ENCODE data around the gene CNTNAP4. TPM values are rescaled to one million over a fixed set of nuclear protein-coding genes. Genes with fewer than 3 reads are reported as not detected.

Gene CNTNAP4
- total RNA-seq, 1 donor from 2014 or later, result not detected

- DNase-seq (ENCODE audit: low read depth in 2 of 2), result no peak
Measured at GRCh38 chr16:76389126-76389525, 111.9 kb downstream of the CNTNAP4 start.

- DNase-seq (ENCODE audit: low read depth in 2 of 2), result no peak
Measured at GRCh38 chr16:76390476-76390875, 113.3 kb downstream of the CNTNAP4 start.

- DNase-seq (ENCODE audit: low read depth in 2 of 2), result no peak
Measured at GRCh38 chr16:76396977-76397376, 119.8 kb downstream of the CNTNAP4 start.

DNA sequence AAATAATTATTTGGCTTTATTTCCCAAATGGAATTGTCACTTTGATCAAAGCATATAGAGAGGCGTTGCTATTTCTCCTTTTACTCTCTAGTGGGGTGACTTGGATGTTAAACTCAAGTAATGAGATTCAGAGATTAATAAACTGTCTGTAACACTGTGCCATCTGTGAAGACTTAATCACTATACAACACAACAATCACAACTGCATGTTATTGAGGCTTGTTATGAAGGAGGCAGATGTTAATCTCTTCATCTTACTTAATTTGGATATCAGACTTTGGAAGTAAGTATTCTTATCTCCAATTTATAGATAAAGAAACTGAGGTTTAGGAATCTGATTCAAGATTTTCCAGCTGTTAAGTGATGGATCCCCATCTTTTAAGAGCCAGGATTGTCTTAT, 132.5 kb downstream of the CNTNAP4 start:
- no peak for DNase-seq (ENCODE audit: low read depth in 2 of 2)

GRCh38 chr16:76421571-76421970, 144.4 kb downstream of the CNTNAP4 start:
- DNase-seq (ENCODE audit: low read depth in 2 of 2), result no peak

- DNase-seq (ENCODE audit: low read depth in 2 of 2), result no peak
Measured at GRCh38 chr16:76428858-76429257, 151.7 kb downstream of the CNTNAP4 start.

GRCh38 chr16:76441391-76441790, 164.2 kb downstream of the CNTNAP4 start:
- DNase-seq (ENCODE audit: low read depth in 2 of 2), result no peak

DNA sequence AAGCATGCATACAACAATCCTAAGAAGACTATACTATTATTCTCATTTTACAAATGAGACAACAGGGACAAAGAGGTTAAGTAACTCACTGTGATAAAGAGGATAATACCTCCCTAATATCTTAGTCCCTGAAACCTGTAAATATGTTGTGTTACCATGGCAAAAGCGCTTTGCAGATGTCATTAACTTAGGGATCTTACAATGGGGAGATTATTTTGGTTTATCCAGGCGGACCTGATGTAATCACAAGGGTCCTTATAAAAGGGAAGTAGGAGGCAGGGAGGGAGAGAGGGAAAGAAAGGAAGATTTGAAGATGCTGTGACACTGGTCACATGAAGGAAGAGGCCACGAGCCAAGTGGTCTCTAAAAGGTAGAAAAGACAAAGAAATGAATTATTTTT, 164.7 kb downstream of the CNTNAP4 start:
- no peak for DNase-seq (ENCODE audit: low read depth in 2 of 2)

DNA sequence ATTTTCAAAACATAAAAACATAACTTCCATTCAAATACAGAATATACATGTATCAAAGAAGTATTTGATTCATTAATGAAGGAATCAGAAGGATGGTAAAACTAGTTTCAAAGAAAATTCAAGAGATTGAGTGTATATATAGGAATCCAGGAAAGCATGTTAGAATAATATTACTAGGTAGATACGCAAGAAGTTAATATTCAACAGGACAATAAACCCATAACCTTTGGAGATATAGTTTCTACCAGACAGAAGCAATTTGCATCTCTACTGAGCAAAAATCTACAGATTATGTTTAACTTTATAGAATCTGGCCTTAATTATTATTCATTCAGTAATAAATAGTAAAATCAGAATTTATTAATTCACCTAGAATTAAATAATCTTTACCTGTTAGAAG, 166.8 kb downstream of the CNTNAP4 start:
- DNase-seq (ENCODE audit: low read depth in 2 of 2), result no peak

- DNase-seq (ENCODE audit: low read depth in 2 of 2), result no peak
Measured at GRCh38 chr16:76444832-76445231, 167.6 kb downstream of the CNTNAP4 start.

GRCh38 chr16:76445815-76446214, 168.6 kb downstream of the CNTNAP4 start:
- no peak for DNase-seq (ENCODE audit: low read depth in 2 of 2)

DNA sequence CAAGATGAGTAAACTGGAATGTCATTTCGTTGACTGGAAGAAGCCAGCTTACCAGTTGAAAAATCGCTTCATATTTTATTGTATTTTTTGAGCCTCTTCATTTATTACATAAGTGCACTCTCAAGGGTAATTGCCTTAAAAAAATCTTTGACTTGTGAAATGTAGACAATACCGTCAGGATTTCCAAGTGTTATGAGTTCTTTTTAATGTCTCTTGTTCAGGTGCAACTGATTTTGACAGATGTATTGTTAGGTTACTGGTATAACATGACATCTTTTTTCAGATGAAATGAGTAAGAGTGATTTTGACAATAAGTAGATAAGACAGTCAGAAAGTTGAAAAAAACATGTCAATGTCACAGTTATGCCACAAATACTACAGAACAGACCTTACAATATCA, 169.1 kb downstream of the CNTNAP4 start:
- no peak for DNase-seq (ENCODE audit: low read depth in 2 of 2)

DNA sequence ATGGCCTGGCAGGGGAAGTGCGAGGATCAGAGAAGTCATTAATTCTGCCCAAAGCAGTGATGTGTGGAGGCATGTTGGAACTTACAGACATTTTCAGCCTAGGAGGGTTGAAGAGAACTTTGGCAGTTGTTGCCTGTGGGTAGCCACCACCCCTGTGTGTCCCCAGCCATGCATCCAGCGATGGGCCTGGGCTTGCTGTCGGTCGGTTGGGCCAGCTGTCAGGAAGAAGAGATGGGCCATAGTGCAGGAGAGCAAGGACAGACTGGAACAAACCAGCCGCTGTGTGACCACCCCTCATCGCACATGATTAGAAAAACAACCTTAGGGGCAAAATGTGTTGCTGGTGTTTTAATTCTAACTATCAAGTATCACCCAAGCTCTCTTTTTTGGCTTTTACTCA, 173.7 kb downstream of the CNTNAP4 start:
- no peak for DNase-seq (ENCODE audit: low read depth in 2 of 2)

DNA sequence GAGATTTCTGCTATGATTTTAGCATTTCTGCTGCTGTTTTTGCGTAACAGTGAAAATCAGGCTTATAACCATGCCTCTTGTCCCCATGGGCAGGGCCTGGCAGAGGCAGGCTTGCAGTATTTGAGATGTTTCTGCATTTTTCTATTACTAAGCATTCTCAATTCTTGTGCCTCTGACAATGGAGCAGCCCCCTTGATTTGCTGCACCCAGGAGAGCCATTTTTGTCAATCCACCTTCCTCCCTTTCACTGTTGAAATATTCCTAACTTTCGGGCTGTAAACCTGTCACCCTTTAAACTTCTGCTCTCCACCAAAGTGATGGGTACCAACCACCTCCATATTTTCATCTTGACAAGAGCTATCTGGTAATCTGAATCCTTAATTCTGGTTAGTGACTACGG, 178.1 kb downstream of the CNTNAP4 start:
- no peak for DNase-seq (ENCODE audit: low read depth in 2 of 2)

- DNase-seq (ENCODE audit: low read depth in 2 of 2), result no peak
Measured at GRCh38 chr16:76456016-76456415, 178.8 kb downstream of the CNTNAP4 start.

GRCh38 chr16:76459111-76459510, 181.9 kb downstream of the CNTNAP4 start:
- no peak for DNase-seq (ENCODE audit: low read depth in 2 of 2)

GRCh38 chr16:76461836-76462235, 184.6 kb downstream of the CNTNAP4 start:
- DNase-seq (ENCODE audit: low read depth in 2 of 2), result no peak

DNA sequence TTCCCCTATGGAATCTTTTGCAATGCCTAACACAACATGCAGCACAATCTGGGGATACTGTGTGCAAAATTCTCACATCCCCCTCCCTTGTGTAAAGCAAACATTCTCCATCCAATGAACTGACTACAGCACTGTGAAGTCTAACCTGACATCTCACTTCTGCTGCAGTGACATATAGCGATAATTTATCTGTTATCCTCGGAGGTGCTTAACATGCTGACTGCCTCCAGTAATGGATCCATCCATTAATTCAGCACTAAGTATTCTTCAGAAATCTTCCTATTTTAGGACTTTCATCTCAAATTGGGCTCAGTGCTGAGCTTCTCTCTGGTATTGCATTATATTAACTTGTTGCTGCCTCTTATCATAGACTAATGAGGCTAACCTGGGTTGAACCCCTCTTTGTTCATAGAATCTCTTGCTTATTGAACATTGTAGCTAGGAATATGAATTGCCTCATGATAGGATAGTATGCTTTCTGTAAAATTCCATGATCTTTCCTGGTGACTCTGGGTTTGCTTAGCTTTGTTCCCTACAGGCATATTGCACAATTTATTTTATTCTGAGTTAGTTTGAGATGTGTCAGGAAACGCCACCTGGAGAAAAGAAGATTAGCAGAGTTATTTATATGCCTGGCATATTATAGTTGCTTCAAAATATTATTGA, 187.9 kb downstream of the CNTNAP4 start:
- DNase-seq (ENCODE audit: low read depth in 2 of 2), result no peak

DNA sequence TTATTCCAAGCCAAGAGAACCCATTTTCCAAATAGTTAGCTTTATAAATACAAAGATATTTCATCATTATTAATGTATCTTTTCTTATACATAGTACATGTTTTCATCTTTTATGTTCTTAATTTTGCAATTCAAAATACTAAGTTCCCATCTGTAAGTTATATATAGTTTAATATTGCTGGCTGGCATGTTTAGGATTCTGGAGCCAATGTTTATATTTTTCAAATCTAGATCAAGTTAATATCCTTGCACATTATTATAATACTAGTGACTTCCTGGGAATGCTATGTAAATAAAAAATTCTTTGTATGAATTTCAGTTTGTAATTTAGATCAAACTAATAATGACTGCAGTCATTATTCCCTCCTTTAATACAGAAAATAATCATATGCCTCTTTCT, 189.7 kb downstream of the CNTNAP4 start:
- no peak for DNase-seq (ENCODE audit: low read depth in 2 of 2)

- no peak for DNase-seq (ENCODE audit: low read depth in 2 of 2)
Measured at GRCh38 chr16:76474048-76474447, 196.8 kb downstream of the CNTNAP4 start.

GRCh38 chr16:76478105-76478504, 200.9 kb downstream of the CNTNAP4 start:
- no peak for DNase-seq (ENCODE audit: low read depth in 2 of 2)

GRCh38 chr16:76483307-76483909, 206.2 kb downstream of the CNTNAP4 start:
- DNase-seq (ENCODE audit: low read depth in 2 of 2), result no peak

GRCh38 chr16:76484020-76484419, 206.8 kb downstream of the CNTNAP4 start:
- no peak for DNase-seq (ENCODE audit: low read depth in 2 of 2)

- no peak for DNase-seq (ENCODE audit: low read depth in 2 of 2)
Measured at GRCh38 chr16:76486740-76487139, 209.5 kb downstream of the CNTNAP4 start.
